Peyer's patch (tissue), 4 donors: Measurements from ENCODE around the gene ACAA2.

Experiments used
- POLR2A ChIP-seq, 2 donors: fragments of 450-650 bp; IDR thresholded peaks; one replicate each; pipeline ENCODE4 v1.5.1; 2017; ENCODE audit warnings: antibody characterized with exemption in 2 of 2, mild to moderate bottlenecking in 2 of 2, moderate library complexity in 2 of 2
- TF ChIP-seq, protein P1 (sequence below), 6 experiments: fragments of 450-650 bp in 4 of 6; fragments of 200-600 bp in 2 of 6; sonication (generic) in 1 of 6; IDR thresholded peaks; one replicate each; pipeline ENCODE4 v1.5.1; 2017 to 2019; ENCODE audit warnings: antibody characterized with exemption in 6 of 6, mild to moderate bottlenecking in 3 of 6, moderate library complexity in 1 of 6

GRCh38 chr18:49814147-49814499, 790 bp upstream of the ACAA2 start:
- TF ChIP-seq, protein P1, sequence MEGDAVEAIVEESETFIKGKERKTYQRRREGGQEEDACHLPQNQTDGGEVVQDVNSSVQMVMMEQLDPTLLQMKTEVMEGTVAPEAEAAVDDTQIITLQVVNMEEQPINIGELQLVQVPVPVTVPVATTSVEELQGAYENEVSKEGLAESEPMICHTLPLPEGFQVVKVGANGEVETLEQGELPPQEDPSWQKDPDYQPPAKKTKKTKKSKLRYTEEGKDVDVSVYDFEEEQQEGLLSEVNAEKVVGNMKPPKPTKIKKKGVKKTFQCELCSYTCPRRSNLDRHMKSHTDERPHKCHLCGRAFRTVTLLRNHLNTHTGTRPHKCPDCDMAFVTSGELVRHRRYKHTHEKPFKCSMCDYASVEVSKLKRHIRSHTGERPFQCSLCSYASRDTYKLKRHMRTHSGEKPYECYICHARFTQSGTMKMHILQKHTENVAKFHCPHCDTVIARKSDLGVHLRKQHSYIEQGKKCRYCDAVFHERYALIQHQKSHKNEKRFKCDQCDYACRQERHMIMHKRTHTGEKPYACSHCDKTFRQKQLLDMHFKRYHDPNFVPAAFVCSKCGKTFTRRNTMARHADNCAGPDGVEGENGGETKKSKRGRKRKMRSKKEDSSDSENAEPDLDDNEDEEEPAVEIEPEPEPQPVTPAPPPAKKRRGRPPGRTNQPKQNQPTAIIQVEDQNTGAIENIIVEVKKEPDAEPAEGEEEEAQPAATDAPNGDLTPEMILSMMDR (IDR thresholded peaks at IDR 0.05): no peak
- TF ChIP-seq POLR2A (IDR thresholded peaks at IDR 0.05): no peak
